Lower lobe of right lung (tissue), 2 donors: ENCODE results near the gene NOL9. TPM values are rescaled to one million over a fixed set of nuclear protein-coding genes. Genes with fewer than 3 reads are reported as not detected.

Experiments used
- ATAC-seq, 2 donors: fragments of 200-7000 bp; cut with Tn5 transposase; one replicate each; pipeline ENCODE4 v1.9.1; 2020 to 2022; ENCODE audit warnings: mild to moderate bottlenecking in 2 of 2, moderate library complexity in 2 of 2
- DNase-seq: peaks from one replicate; pipeline ENCODE4 v3.0.0-alpha.2; 2020
- H3K27ac ChIP-seq: fragments of 200-600 bp; one replicate; pipeline ENCODE4 v1.8.0; 2022
- H3K27me3 ChIP-seq: fragments of 200-600 bp; one replicate; pipeline ENCODE4 v1.8.0; 2022; ENCODE audit warnings: low read depth
- H3K36me3 ChIP-seq: fragments of 200-600 bp; one replicate; pipeline ENCODE4 v1.8.0; 2022; ENCODE audit warnings: mild to moderate bottlenecking
- H3K4me1 ChIP-seq: fragments of 200-600 bp; one replicate; pipeline ENCODE4 v1.8.0; 2022
- H3K4me3 ChIP-seq: fragments of 200-600 bp; one replicate; pipeline ENCODE4 v1.8.0; 2022; ENCODE audit warnings: mild to moderate bottlenecking
- H3K9me3 ChIP-seq: fragments of 200-600 bp; one replicate; pipeline ENCODE4 v1.8.0; 2022
- CTCF ChIP-seq: fragments of 200-600 bp; IDR thresholded peaks from one replicate; pipeline ENCODE4 v1.8.0; 2022; ENCODE audit warnings: antibody characterized with exemption, mild to moderate bottlenecking
- intact Hi-C: fragments of 100-400 bp; cut with DNase I; formaldehyde crosslinking; loops from one replicate; pipeline ENCODE4 v1.11.0; 2022
- total RNA-seq: library from RNA; stranded (reverse); fragmentation: NEBNext Ultra II Directional; extraction: Animal tissue kit (Norgen Biotek cat#: 25700); gene quantifications from one replicate; pipeline ENCODE4 v1.2.1, GENCODE V29; 2021
- donor health status: DM: no; HTN: yes; CAD: no; lungs with severe emphysema.

The NOL9 gene
- total RNA-seq, 1 donor from 2014 or later = 19.4 TPM

GRCh38 chr1:6504887-6505286 lies 49.4 kb downstream of the NOL9 start:
- intact Hi-C loops = no loop called here
- no peak for TF ChIP-seq CTCF
- H3K27me3 ChIP-seq = no peaks in the 10 kb centered on the region
- H3K9me3 ChIP-seq = no peaks in the 10 kb centered on the region
- H3K4me1 ChIP-seq = peaks cover 14% of the 10 kb centered on the region
- no peak overlapping the region for H3K27ac ChIP-seq
- DNase-seq = no peak
- H3K4me3 ChIP-seq = no peak overlapping the region
- no peak for ATAC-seq
- no peaks in the 10 kb centered on the region for H3K36me3 ChIP-seq

- H3K4me1 ChIP-seq = peaks cover 14% of the 10 kb centered on the region
- no peak for ATAC-seq
- no peaks in the 10 kb centered on the region for H3K27me3 ChIP-seq
- no peaks in the 10 kb centered on the region for H3K36me3 ChIP-seq
- TF ChIP-seq CTCF = no peak
- no peaks in the 10 kb centered on the region for H3K9me3 ChIP-seq
- intact Hi-C loops = no loop called here
- no peak overlapping the region for H3K27ac ChIP-seq
- H3K4me3 ChIP-seq = no peak overlapping the region
- DNase-seq = no peak
Measured at GRCh38 chr1:6503884-6504602, 50.3 kb downstream of the NOL9 start.

- no peak for TF ChIP-seq CTCF
- ATAC-seq (peak in 1 of 2 donors; percentile 23), DNase-seq (no peak)
- Histone ChIP-seq H3K27me3 (peaks cover 9% of the 10 kb centered on the region), H3K27ac (peak overlapping the region; percentile 18), H3K36me3 (no peaks in the 10 kb centered on the region), H3K4me3 (no peak overlapping the region), H3K9me3 (no peaks in the 10 kb centered on the region), H3K4me1 (peaks cover 23% of the 10 kb centered on the region)
- intact Hi-C loops = no loop called here
Measured at GRCh38 chr1:6502000-6502891, 52.1 kb downstream of the NOL9 start.

- Histone ChIP-seq H3K27me3 (peaks cover 16% of the 10 kb centered on the region), H3K9me3 (no peaks in the 10 kb centered on the region), H3K36me3 (no peaks in the 10 kb centered on the region), H3K4me3 (no peak overlapping the region), H3K4me1 (peaks cover 30% of the 10 kb centered on the region), H3K27ac (no peak overlapping the region)
- ATAC-seq (no peak), DNase-seq (no peak)
- no peak for TF ChIP-seq CTCF
- intact Hi-C loops = no loop called here
Measured at GRCh38 chr1:6501279-6501813, 53.0 kb downstream of the NOL9 start.

GRCh38 chr1:6500544-6501278 lies 53.6 kb downstream of the NOL9 start:
- H3K4me1 ChIP-seq = peaks cover 35% of the 10 kb centered on the region
- peaks cover 16% of the 10 kb centered on the region for H3K27me3 ChIP-seq
- no peaks in the 10 kb centered on the region for H3K36me3 ChIP-seq
- no peak overlapping the region for H3K27ac ChIP-seq
- ATAC-seq = no peak
- TF ChIP-seq CTCF = no peak
- intact Hi-C loops = no loop called here
- H3K9me3 ChIP-seq = no peaks in the 10 kb centered on the region
- DNase-seq = no peak
- no peak overlapping the region for H3K4me3 ChIP-seq
